Effector memory CD4-positive, alpha-beta T cell (primary cell): ENCODE results near the gene SLC9A1.

Experiments
- DNase-seq, 3 donors: peaks; one replicate each; pipeline ENCODE4 v3.0.0-alpha.2; 2020
- H3K27ac ChIP-seq: 2 replicates; pipeline ENCODE4 v1.7.0; 2013; ENCODE audit warnings: mild to moderate bottlenecking, low read length, moderate library complexity; ENCODE audit not compliant: insufficient read depth, poor library complexity, severe bottlenecking
- H3K27me3 ChIP-seq: replicated peaks from 2 replicates; pipeline ENCODE4 v1.7.0; 2013; ENCODE audit warnings: mild to moderate bottlenecking, low read length; ENCODE audit not compliant: insufficient read depth, control insufficient read depth, poor library complexity, severe bottlenecking
- H3K36me3 ChIP-seq: 2 replicates; pipeline ENCODE4 v1.7.0; 2013; ENCODE audit warnings: mild to moderate bottlenecking, low read length, moderate library complexity; ENCODE audit not compliant: control insufficient read depth, insufficient read depth
- H3K4me1 ChIP-seq: 2 replicates; pipeline ENCODE4 v1.7.0; 2013; ENCODE audit warnings: low read length, mild to moderate bottlenecking; ENCODE audit not compliant: control insufficient read depth, insufficient read depth, poor library complexity, severe bottlenecking
- H3K4me3 ChIP-seq: 2 replicates; pipeline ENCODE4 v1.7.0; 2013; ENCODE audit warnings: low read length, low read depth, mild to moderate bottlenecking; ENCODE audit not compliant: insufficient read depth, poor library complexity, severe bottlenecking
- H3K9me3 ChIP-seq: 2 replicates; pipeline ENCODE4 v1.7.0; 2013; ENCODE audit warnings: mild to moderate bottlenecking, low read length, moderate library complexity; ENCODE audit not compliant: control insufficient read depth

The SLC9A1 gene

GRCh38 chr1:27144920-27145661 is 9.8 kb downstream of the SLC9A1 start:
- no peak overlapping the region for H3K27ac ChIP-seq
- peaks cover 7% of the 10 kb centered on the region for H3K36me3 ChIP-seq
- H3K4me1 ChIP-seq = no peaks in the 10 kb centered on the region
- no peaks in the 10 kb centered on the region for H3K9me3 ChIP-seq
- H3K4me3 ChIP-seq = no peak overlapping the region
- no peak for DNase-seq
- H3K27me3 ChIP-seq = no peaks in the 10 kb centered on the region

- Histone ChIP-seq H3K4me3 (no peak overlapping the region), H3K4me1 (no peaks in the 10 kb centered on the region), H3K9me3 (no peaks in the 10 kb centered on the region), H3K27me3 (no peaks in the 10 kb centered on the region), H3K36me3 (peaks cover 7% of the 10 kb centered on the region), H3K27ac (no peak overlapping the region)
- DNase-seq = no peak
Observed at GRCh38 chr1:27144049-27144748, 10.7 kb downstream of the SLC9A1 start.

GRCh38 chr1:27143401-27143800 is 11.5 kb downstream of the SLC9A1 start:
- Histone ChIP-seq H3K9me3 (no peaks in the 10 kb centered on the region), H3K4me3 (no peak overlapping the region), H3K27me3 (no peaks in the 10 kb centered on the region), H3K36me3 (peaks cover 7% of the 10 kb centered on the region), H3K27ac (no peak overlapping the region), H3K4me1 (no peaks in the 10 kb centered on the region)
- DNase-seq = no peak

GRCh38 chr1:27142464-27142863 is 12.5 kb downstream of the SLC9A1 start:
- no peaks in the 10 kb centered on the region for H3K9me3 ChIP-seq
- no peak overlapping the region for H3K4me3 ChIP-seq
- H3K27ac ChIP-seq = no peak overlapping the region
- no peaks in the 10 kb centered on the region for H3K27me3 ChIP-seq
- no peak for DNase-seq
- H3K4me1 ChIP-seq = peaks cover 7% of the 10 kb centered on the region
- H3K36me3 ChIP-seq = peaks cover 7% of the 10 kb centered on the region

- no peak overlapping the region for H3K4me3 ChIP-seq
- peaks cover 18% of the 10 kb centered on the region for H3K4me1 ChIP-seq
- DNase-seq = no peak
- no peaks in the 10 kb centered on the region for H3K9me3 ChIP-seq
- H3K27me3 ChIP-seq = no peaks in the 10 kb centered on the region
- no peak overlapping the region for H3K27ac ChIP-seq
- H3K36me3 ChIP-seq = peaks cover 7% of the 10 kb centered on the region
Observed at GRCh38 chr1:27141266-27142003, 13.5 kb downstream of the SLC9A1 start.

GRCh38 chr1:27139980-27140379 is 14.9 kb downstream of the SLC9A1 start:
- DNase-seq = no peak
- Histone ChIP-seq H3K9me3 (no peaks in the 10 kb centered on the region), H3K27ac (no peak overlapping the region), H3K36me3 (no peaks in the 10 kb centered on the region), H3K4me1 (peaks cover 25% of the 10 kb centered on the region), H3K27me3 (no peaks in the 10 kb centered on the region), H3K4me3 (no peak overlapping the region)

GRCh38 chr1:27138927-27139326 is 16.0 kb downstream of the SLC9A1 start:
- Histone ChIP-seq H3K4me3 (no peak overlapping the region), H3K4me1 (peaks cover 25% of the 10 kb centered on the region)

GRCh38 chr1:27138368-27138767 is 16.6 kb downstream of the SLC9A1 start:
- no peaks in the 10 kb centered on the region for H3K36me3 ChIP-seq
- H3K27ac ChIP-seq = no peak overlapping the region
- no peak overlapping the region for H3K4me3 ChIP-seq
- no peaks in the 10 kb centered on the region for H3K27me3 ChIP-seq
- no peak for DNase-seq
- H3K9me3 ChIP-seq = no peaks in the 10 kb centered on the region
- H3K4me1 ChIP-seq = peaks cover 25% of the 10 kb centered on the region

More at GRCh38 chr1:27138927-27139326, 16.0 kb downstream of the SLC9A1 start:
- DNase-seq = no peak
- Histone ChIP-seq H3K27ac (no peak overlapping the region), H3K27me3 (no peaks in the 10 kb centered on the region), H3K9me3 (no peaks in the 10 kb centered on the region), H3K36me3 (no peaks in the 10 kb centered on the region)

GRCh38 chr1:27137544-27138075 is 17.3 kb downstream of the SLC9A1 start:
- Histone ChIP-seq H3K4me1 (peaks cover 25% of the 10 kb centered on the region), H3K36me3 (no peaks in the 10 kb centered on the region), H3K27me3 (no peaks in the 10 kb centered on the region), H3K4me3 (peak overlapping the region; percentile 35), H3K9me3 (no peaks in the 10 kb centered on the region), H3K27ac (peak overlapping the region; percentile 82)
- DNase-seq = no peak
